Astrocyte of the cerebellum (primary cell): ENCODE measurements around the gene RAB11FIP2.

ENCODE experiments used
- DNase-seq: peaks from one replicate; pipeline ENCODE4 v3.0.0-alpha.2; 2011; ENCODE audit warnings: low read depth
- H3K4me3 ChIP-seq: 2 replicates; pipeline ENCODE4 v1.5.1; 2011; ENCODE audit warnings: mild to moderate bottlenecking, low read depth, low read length, moderate library complexity
- CTCF ChIP-seq: IDR thresholded peaks from 2 replicates; pipeline ENCODE4 v1.5.1; 2012; ENCODE audit warnings: low read length, low read depth, moderate library complexity, mild to moderate bottlenecking; ENCODE audit errors: missing control alignments
- in situ Hi-C: cut with HindIII; loops from 2 replicates; pipeline ENCODE4 v1.10.0; 2017; ENCODE audit warnings: low sequenced_read_pairs

The RAB11FIP2 gene

GRCh38 chr10:117991701-117992100 is 55.0 kb downstream of the RAB11FIP2 start:
- no peak overlapping the region for H3K4me3 ChIP-seq
- TF ChIP-seq CTCF, result no peak
- in situ Hi-C loops, result no loop called here
- DNase-seq, result no peak

DNA sequence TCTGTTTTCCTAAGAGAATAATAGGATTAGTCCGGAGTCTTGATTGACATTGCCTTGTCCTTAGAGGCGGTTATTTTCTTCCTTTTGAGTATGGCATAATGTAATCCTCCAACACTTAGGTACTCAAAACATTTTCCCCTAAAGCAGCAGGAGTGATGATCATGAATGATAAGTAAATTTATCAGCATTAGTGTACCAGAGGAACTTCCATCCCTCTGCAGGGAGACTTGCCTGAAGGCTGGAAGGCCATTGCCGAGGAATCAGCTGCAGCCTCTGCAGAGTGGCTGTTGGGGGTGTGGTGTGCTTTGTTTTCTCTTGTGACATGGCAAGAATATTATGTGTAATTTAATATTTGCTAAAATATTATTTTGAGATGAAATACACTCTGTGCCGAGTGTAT is 56.8 kb downstream of the RAB11FIP2 start:
- no peak for TF ChIP-seq CTCF
- no peak for DNase-seq
- in situ Hi-C loops, result no loop called here
- no peak overlapping the region for H3K4me3 ChIP-seq

DNA sequence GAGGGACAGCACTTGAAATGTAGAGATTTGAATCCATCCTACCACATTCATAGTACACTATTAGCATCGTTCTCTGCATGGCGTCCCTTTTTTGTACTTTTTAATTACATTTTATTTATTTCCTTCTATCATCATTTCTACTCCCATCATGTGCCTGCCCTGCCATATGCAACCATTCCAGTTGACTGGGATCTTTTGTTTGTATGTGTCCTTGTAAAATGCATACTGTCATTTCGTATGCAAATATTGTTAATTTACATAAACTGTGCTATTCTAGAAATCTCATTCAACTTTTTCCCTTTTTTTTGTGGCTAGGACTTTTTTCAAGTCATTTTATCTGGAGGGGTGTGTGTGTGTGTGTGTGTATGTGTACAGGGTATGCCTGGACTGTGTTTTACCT is 57.9 kb downstream of the RAB11FIP2 start:
- no peak for DNase-seq
- in situ Hi-C loops, result no loop called here
- no peak overlapping the region for H3K4me3 ChIP-seq
- no peak for TF ChIP-seq CTCF

DNA sequence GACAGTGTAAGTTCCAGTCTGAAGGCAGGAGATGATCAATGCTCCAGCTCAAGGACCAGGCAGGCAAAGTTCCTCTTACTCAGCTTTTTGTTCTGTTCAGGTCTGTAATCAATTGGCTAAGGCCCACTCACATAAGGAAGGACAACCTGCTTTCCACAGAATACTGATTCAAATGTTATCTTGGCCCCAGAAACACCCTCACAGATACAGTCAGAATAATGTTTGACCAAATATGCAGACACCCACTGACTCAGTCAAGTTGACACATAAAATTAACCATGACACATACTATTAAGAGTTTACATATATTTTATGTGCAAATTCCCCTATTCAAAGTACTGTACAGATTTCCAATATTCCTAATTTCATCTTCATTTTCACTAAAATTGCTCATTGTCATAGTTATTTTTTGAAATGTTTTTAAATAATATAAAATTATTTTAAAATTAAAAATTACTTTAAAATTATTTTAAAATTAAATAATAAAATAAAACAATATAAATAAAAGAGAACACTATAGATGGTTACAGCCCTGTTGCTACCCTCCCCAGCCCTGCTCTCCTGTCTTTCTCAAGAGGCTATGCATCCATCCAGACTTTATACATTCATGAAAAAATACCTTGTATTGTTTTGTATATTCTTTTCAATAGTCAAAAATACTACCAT is 59.4 kb downstream of the RAB11FIP2 start:
- no peak overlapping the region for H3K4me3 ChIP-seq
- DNase-seq, result no peak
- no peak for TF ChIP-seq CTCF
- in situ Hi-C loops, result no loop called here

DNA sequence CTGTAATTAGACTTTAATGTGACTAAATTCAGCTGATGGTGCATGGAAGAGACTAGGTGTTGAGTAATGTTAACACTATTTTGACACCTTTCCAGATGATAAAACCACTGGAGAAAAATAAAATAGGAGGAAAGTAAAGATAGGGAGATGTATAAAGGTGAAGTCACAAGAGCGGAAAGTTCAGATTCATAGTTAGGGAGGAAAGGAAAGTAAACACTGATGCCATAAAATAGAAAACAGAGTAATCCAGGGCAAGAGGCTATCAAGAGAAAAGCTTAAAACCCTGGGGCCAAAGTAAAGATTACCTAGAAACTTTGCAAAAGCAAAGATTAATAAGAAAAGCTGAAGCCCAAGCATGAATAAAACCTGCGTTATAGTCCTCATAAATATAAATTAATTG is 62.8 kb downstream of the RAB11FIP2 start:
- no peak for TF ChIP-seq CTCF
- no peak for DNase-seq

GRCh38 chr10:117980755-117981702 is 65.7 kb downstream of the RAB11FIP2 start:
- TF ChIP-seq CTCF, result no peak
- in situ Hi-C loops, result no loop called here
- H3K4me3 ChIP-seq, result no peak overlapping the region
- DNase-seq, result no peak

More for the DNA sequence above, 62.8 kb downstream of the RAB11FIP2 start:
- in situ Hi-C loops, result no loop called here
- no peak overlapping the region for H3K4me3 ChIP-seq
